A549 (cell line): ENCODE data around the gene CALU.

Source experiments
- CTCF ChIP-seq: fragments of >200 bp; sonication (Bioruptor Twin); formaldehyde crosslinking; IDR thresholded peaks from 3 replicates; pipeline ENCODE4 v1.5.1; 2016
- ELK1 ChIP-seq: fragments of 150-350 bp; IDR thresholded peaks from 2 replicates; pipeline ENCODE4 v1.6.1; 2014; ENCODE audit warnings: low read depth, mild to moderate bottlenecking, low read length
- EP300 ChIP-seq, 2 experiments: fragments of >200 bp; sonication (Bioruptor Twin); formaldehyde crosslinking; IDR thresholded peaks; 2 replicates in 1 of 2; 3 replicates in 1 of 2; pipeline ENCODE4 v1.6.1; 2016 to 2017
- ESRRA ChIP-seq: fragments of 150-350 bp; IDR thresholded peaks from 2 replicates; pipeline ENCODE4 v1.6.1; 2014; ENCODE audit warnings: mild to moderate bottlenecking, low read length, borderline replicate concordance
- KDM5A ChIP-seq: fragments of 200-600 bp; sonication (generic); IDR thresholded peaks from 2 replicates; pipeline ENCODE4 v1.6.1; 2016; ENCODE audit warnings: antibody characterized with exemption, mild to moderate bottlenecking
- NPAS2 ChIP-seq: fragments of 250-450 bp; sonication (Bioruptor Pico); IDR thresholded peaks from 2 replicates; pipeline ENCODE4 v1.8.0; 2022; ENCODE audit warnings: mild to moderate bottlenecking, moderate library complexity, borderline replicate concordance
- PBX3 ChIP-seq: IDR thresholded peaks from 2 replicates; pipeline ENCODE4 v1.6.1; 2012
- POLR2A ChIP-seq: IDR thresholded peaks from 2 replicates; pipeline ENCODE4 v1.6.1; 2012; ENCODE audit warnings: mild to moderate bottlenecking, low read length
- RCOR1 ChIP-seq: fragments of 150-350 bp; IDR thresholded peaks from 2 replicates; pipeline ENCODE4 v1.6.1; 2014; ENCODE audit warnings: antibody characterized with exemption, low read length, low read depth
- USF2 ChIP-seq: fragments of 450-650 bp; IDR thresholded peaks from 2 replicates; pipeline ENCODE4 v1.6.1; 2014; ENCODE audit warnings: antibody characterized with exemption

- TF ChIP-seq KDM5A: no peak
- no peak for TF ChIP-seq EP300 (IDR thresholded peaks at IDR 0.05)
- no peak for TF ChIP-seq POLR2A
- TF ChIP-seq ESRRA: no peak
- TF ChIP-seq CTCF: no peak
- TF ChIP-seq PBX3: no peak
- TF ChIP-seq ELK1: no peak
- TF ChIP-seq NPAS2 (CRISPR knock-in tag): no peak
- no peak for TF ChIP-seq USF2
- no peak for TF ChIP-seq RCOR1
Observed at GRCh38 chr7:128767475-128768110, 28.4 kb downstream of the CALU start.
